ENCODE data around the gene PRSS21.
A peak's percentile ranks its signal among the peaks of the same experiment; 100 is the strongest.

Gene PRSS21

GRCh38 chr16:2826591-2827373, 9.7 kb downstream of the PRSS21 start:
- no peak for DNase-seq

GRCh38 chr16:2827374-2827791, 10.3 kb downstream of the PRSS21 start:
- DNase-seq: no peak

- no peak for DNase-seq
Measured at GRCh38 chr16:2827831-2828520, 10.9 kb downstream of the PRSS21 start.

GRCh38 chr16:2828521-2828840, 11.4 kb downstream of the PRSS21 start:
- no peak for DNase-seq

GRCh38 chr16:2828876-2829430, 11.9 kb downstream of the PRSS21 start:
- DNase-seq: no peak

GRCh38 chr16:2829501-2830354, 12.7 kb downstream of the PRSS21 start, which contains the start of gene ZG16B:
ZG16B (plus strand) TSS chr16:2830303; CDS start chr16:2830442, 139 bp downstream.
- no peak for DNase-seq

- DNase-seq: no peak
Measured at GRCh38 chr16:2830355-2830695, 13.3 kb downstream of the PRSS21 start.

- DNase-seq: no peak
Measured at GRCh38 chr16:2831203-2831602, 14.2 kb downstream of the PRSS21 start.

- no peak for DNase-seq
Measured at GRCh38 chr16:2833776-2834175, 16.7 kb downstream of the PRSS21 start.

- no peak for DNase-seq
Measured at GRCh38 chr16:2834968-2835367, 17.9 kb downstream of the PRSS21 start.

GRCh38 chr16:2835638-2836493, 18.8 kb downstream of the PRSS21 start:
- DNase-seq: no peak

- no peak for DNase-seq
Measured at GRCh38 chr16:2836646-2837508, 19.8 kb downstream of the PRSS21 start.

GRCh38 chr16:2838928-2839327, 21.9 kb downstream of the PRSS21 start:
- DNase-seq: peak; percentile 32 to 71

GRCh38 chr16:2839650-2840450, 22.8 kb downstream of the PRSS21 start:
- DNase-seq: no peak

- no peak for DNase-seq
Measured at GRCh38 chr16:2840914-2841313, 23.9 kb downstream of the PRSS21 start.

GRCh38 chr16:2841606-2842339, 24.7 kb downstream of the PRSS21 start:
- no peak for DNase-seq

- DNase-seq: peak; percentile 99
Measured at GRCh38 chr16:2842340-2843000, 25.4 kb downstream of the PRSS21 start.

GRCh38 chr16:2843526-2843925, 26.5 kb downstream of the PRSS21 start:
- DNase-seq: no peak

GRCh38 chr16:2845116-2845515, 28.1 kb downstream of the PRSS21 start:
- no peak for DNase-seq

All from NCI-H1930 (cell line).